Endothelial cell of umbilical vein (primary cell): ENCODE results near the gene PERP.

Source experiments
- EZH2 ChIP-seq: IDR thresholded peaks from 2 replicates; pipeline ENCODE4 v1.6.1; 2012; ENCODE audit warnings: borderline replicate concordance, low read depth, mild to moderate bottlenecking, moderate library complexity, low read length, inconsistent platforms; ENCODE audit not compliant: severe bottlenecking
- JUN ChIP-seq: IDR thresholded peaks from 2 replicates; pipeline ENCODE4 v1.6.1; 2011; ENCODE audit warnings: borderline replicate concordance, low read depth; ENCODE audit not compliant: insufficient read length, insufficient read depth
- MYC ChIP-seq: IDR thresholded peaks from one replicate; pipeline ENCODE4 v1.6.1; 2011; ENCODE audit warnings: mild to moderate bottlenecking, low read depth, low read length
- POLR2A ChIP-seq: IDR thresholded peaks from 2 replicates; pipeline ENCODE4 v1.6.1; 2012; ENCODE audit warnings: low read depth, mild to moderate bottlenecking, control low read depth, low read length
- POLR2AphosphoS5 ChIP-seq: IDR thresholded peaks from 2 replicates; pipeline ENCODE4 v1.6.1; 2012; ENCODE audit warnings: low read depth, mild to moderate bottlenecking, control low read depth, low read length, moderate library complexity; ENCODE audit not compliant: insufficient read depth
- TF ChIP-seq, protein P1 (sequence below), 2 donors: IDR thresholded peaks; 1 replicate in 1 of 2; 2 replicates in 1 of 2; pipeline ENCODE4 v1.5.1; 2011; ENCODE audit warnings: low read length in 2 of 2, mild to moderate bottlenecking in 2 of 2, moderate library complexity in 2 of 2, control low read depth in 1 of 2, inconsistent platforms in 1 of 2, low read depth in 1 of 2; ENCODE audit not compliant: insufficient read depth in 1 of 2; ENCODE audit errors: extremely low read depth in 1 of 2

DNA sequence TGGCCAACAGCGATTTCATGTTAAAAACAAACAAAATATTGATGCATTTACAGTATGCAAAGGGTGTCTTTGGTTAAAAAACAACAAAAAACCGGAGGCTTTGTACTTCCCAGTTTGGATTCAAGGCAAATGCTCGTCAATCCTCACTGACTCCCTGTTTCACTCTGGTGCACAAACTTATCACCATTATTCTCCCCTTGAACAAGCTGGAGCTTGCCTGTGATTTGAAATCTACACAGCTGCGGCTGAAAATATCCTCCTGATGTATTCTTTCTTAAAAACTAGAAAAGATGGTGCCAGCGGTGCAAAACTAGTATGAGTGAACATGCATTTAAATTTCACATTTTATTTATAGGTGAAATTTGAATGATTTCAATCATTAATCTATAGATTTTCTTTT is 3.3 kb downstream of the PERP start:
- TF ChIP-seq POLR2A = no peak
- no peak for TF ChIP-seq POLR2AphosphoS5
- TF ChIP-seq, protein P1, sequence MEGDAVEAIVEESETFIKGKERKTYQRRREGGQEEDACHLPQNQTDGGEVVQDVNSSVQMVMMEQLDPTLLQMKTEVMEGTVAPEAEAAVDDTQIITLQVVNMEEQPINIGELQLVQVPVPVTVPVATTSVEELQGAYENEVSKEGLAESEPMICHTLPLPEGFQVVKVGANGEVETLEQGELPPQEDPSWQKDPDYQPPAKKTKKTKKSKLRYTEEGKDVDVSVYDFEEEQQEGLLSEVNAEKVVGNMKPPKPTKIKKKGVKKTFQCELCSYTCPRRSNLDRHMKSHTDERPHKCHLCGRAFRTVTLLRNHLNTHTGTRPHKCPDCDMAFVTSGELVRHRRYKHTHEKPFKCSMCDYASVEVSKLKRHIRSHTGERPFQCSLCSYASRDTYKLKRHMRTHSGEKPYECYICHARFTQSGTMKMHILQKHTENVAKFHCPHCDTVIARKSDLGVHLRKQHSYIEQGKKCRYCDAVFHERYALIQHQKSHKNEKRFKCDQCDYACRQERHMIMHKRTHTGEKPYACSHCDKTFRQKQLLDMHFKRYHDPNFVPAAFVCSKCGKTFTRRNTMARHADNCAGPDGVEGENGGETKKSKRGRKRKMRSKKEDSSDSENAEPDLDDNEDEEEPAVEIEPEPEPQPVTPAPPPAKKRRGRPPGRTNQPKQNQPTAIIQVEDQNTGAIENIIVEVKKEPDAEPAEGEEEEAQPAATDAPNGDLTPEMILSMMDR (IDR thresholded peaks at IDR 0.05; ENCODE audit: extremely low read depth in 1 of 2, insufficient read depth in 1 of 2, low read depth in 1 of 2, low read length in 2 of 2) = no peak
- TF ChIP-seq EZH2 = no peak
- no peak for TF ChIP-seq JUN
- no peak for TF ChIP-seq MYC
